OCI-LY7 (cell line): ENCODE data around the gene EIF4G1. TPM values are rescaled to one million over a fixed set of nuclear protein-coding genes. Genes with fewer than 3 reads are reported as not detected.
A peak's percentile ranks its signal among the peaks of the same experiment; 100 is the strongest.

Experiments used
- BruUV-seq: library from RNA; stranded (reverse); fragments of 400-500 nt; replicated peaks from 2 replicates; lab custom pipeline; 2021; lab: Mats Ljungman, UMichigan
- CTCF ChIA-PET: fragments of 300-600 bp; sonication (Branson Sonifier 250); formaldehyde crosslinking; loops from one replicate; lab custom pipeline; 2022; ENCODE audit warnings: antibody characterized with exemption; ENCODE audit not compliant: unreplicated experiment; lab: Charles Lee
- POLR2A ChIA-PET: fragments of 300-600 bp; sonication (Branson Sonifier 250); formaldehyde crosslinking; loops from one replicate; lab custom pipeline; 2022; ENCODE audit warnings: antibody characterized with exemption; lab: Charles Lee
- DNase-seq: peaks from one replicate; pipeline ENCODE4 v3.0.0-alpha.2; 2015; ENCODE audit warnings: low spot score
- H2AFZ ChIP-seq: fragments of 200-600 bp; sonication (generic), shearing (Covaris generic); 2 replicates; pipeline ENCODE4 v1.6.1; 2014; ENCODE audit warnings: mild to moderate bottlenecking, antibody characterized with exemption, low read length, moderate library complexity
- H3K27ac ChIP-seq: fragments of 200-600 bp; sonication (generic); 2 replicates; pipeline ENCODE4 v1.5.1; 2014; ENCODE audit warnings: mixed run types, low read depth, mild to moderate bottlenecking, moderate library complexity, low read length, inconsistent platforms; ENCODE audit not compliant: poor library complexity, severe bottlenecking
- H3K36me3 ChIP-seq: fragments of 200-600 bp; sonication (generic); 2 replicates; pipeline ENCODE4 v1.6.1; 2014; ENCODE audit warnings: mild to moderate bottlenecking, antibody characterized with exemption, low read length, moderate library complexity, mixed read lengths; ENCODE audit not compliant: insufficient read depth
- H3K4me1 ChIP-seq: fragments of 200-600 bp; sonication (generic); 2 replicates; pipeline ENCODE4 v1.5.1; 2014; ENCODE audit warnings: mild to moderate bottlenecking, low read length; ENCODE audit not compliant: insufficient read depth, poor library complexity, severe bottlenecking
- H3K4me2 ChIP-seq: fragments of 200-600 bp; sonication (generic); 2 replicates; pipeline ENCODE4 v1.6.1; 2014; ENCODE audit warnings: mild to moderate bottlenecking, low read length
- H3K4me3 ChIP-seq: fragments of 200-600 bp; sonication (generic); 2 replicates; pipeline ENCODE4 v1.5.1; 2014; ENCODE audit warnings: mild to moderate bottlenecking, low read depth, low read length; ENCODE audit not compliant: poor library complexity, severe bottlenecking
- H3K79me2 ChIP-seq: fragments of 200-600 bp; sonication (generic); 2 replicates; pipeline ENCODE4 v1.6.1; 2016; ENCODE audit warnings: low read depth, mild to moderate bottlenecking, low read length, moderate library complexity, mixed read lengths; ENCODE audit not compliant: insufficient read depth
- H3K9me2 ChIP-seq: fragments of 200-600 bp; sonication (generic); 2 replicates; pipeline ENCODE4 v1.6.1; 2016; ENCODE audit warnings: mild to moderate bottlenecking, low read length, mixed read lengths; ENCODE audit not compliant: insufficient read depth
- H3K9me3 ChIP-seq: fragments of 200-600 bp; sonication (generic); 2 replicates; pipeline ENCODE4 v1.6.1; 2014; ENCODE audit warnings: mild to moderate bottlenecking, mixed run types, low read length, mixed read lengths
- H4K20me1 ChIP-seq: fragments of 200-600 bp; sonication (generic); 2 replicates; pipeline ENCODE4 v1.6.1; 2014; ENCODE audit warnings: mild to moderate bottlenecking, antibody characterized with exemption, low read length, moderate library complexity, mixed read lengths; ENCODE audit not compliant: insufficient read depth
- EZH2phosphoT487 ChIP-seq: fragments of 200-600 bp; sonication (generic); IDR thresholded peaks from 2 replicates; pipeline ENCODE4 v1.6.1; 2018; ENCODE audit warnings: low read depth, borderline replicate concordance, mild to moderate bottlenecking, mixed run types, antibody characterized with exemption, low read length, moderate library complexity, mixed read lengths
- intact Hi-C: fragments of 100-400 bp; cut with micrococcal nuclease; formaldehyde crosslinking; loops from one replicate; pipeline ENCODE4 v1.10.0; 2022; ENCODE audit not compliant: unreplicated experiment
- total RNA-seq, 2 experiments: library from RNA; depleted of rRNA in 1 of 2; stranded (reverse); fragments of >200 nt in 1 of 2; shearing (Covaris generic) in 1 of 2; gene quantifications; 2 replicates each; pipeline ENCODE4 v1.2.3, GENCODE V29; 2014 to 2022
- TF ChIP-seq, protein P1 (sequence below): fragments of 200-600 bp; sonication (generic); conservative IDR thresholded peaks from 2 replicates; pipeline ENCODE4 v1.5.1; 2014; ENCODE audit warnings: mild to moderate bottlenecking, antibody characterized with exemption, low read length, moderate library complexity, mixed read lengths

EIF4G1 gene
- total RNA-seq, 2 experiments from 2014 or later = 245 to 412 TPM

DNA sequence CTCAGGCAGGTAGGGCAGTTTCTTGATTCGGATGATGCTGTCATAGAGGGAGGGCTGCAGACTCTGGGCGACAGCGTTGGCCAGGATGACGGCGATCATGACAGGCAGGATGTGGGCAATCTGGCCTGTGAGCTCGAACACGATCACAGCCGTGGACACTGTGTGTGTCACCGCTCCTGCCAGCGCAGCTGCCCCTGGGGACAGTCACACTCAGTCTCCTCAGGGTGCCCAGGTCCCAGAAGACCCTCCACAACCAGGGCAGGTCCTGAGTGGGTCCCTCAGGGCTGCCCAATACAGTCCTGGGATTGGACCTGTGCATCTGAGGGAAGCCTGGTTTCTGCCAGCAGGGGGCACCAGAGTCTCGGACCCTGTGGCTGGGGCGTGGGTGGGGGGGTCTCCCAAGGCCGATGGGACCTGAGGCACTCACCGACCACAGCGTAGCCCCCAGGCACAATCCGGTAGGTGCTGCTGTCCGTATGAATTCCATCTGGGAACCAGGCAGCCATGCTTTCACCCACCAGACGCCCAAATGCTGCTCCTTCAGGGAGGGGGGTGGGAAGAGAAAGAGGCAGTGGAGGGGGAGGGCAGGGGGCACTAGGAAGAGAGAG is 39.8 kb downstream of the EIF4G1 start:
- BruUV-seq = no TSS peak
- H3K4me2 ChIP-seq = peak overlapping the region; percentile 2; the same call in 1 of the 2 replicates
- no peak overlapping the region for H3K27ac ChIP-seq
- no peak overlapping the region for H2AFZ ChIP-seq
- no peak overlapping the region for H3K4me3 ChIP-seq
- TF ChIP-seq EZH2phosphoT487 = no peak
- TF ChIP-seq, protein P1, sequence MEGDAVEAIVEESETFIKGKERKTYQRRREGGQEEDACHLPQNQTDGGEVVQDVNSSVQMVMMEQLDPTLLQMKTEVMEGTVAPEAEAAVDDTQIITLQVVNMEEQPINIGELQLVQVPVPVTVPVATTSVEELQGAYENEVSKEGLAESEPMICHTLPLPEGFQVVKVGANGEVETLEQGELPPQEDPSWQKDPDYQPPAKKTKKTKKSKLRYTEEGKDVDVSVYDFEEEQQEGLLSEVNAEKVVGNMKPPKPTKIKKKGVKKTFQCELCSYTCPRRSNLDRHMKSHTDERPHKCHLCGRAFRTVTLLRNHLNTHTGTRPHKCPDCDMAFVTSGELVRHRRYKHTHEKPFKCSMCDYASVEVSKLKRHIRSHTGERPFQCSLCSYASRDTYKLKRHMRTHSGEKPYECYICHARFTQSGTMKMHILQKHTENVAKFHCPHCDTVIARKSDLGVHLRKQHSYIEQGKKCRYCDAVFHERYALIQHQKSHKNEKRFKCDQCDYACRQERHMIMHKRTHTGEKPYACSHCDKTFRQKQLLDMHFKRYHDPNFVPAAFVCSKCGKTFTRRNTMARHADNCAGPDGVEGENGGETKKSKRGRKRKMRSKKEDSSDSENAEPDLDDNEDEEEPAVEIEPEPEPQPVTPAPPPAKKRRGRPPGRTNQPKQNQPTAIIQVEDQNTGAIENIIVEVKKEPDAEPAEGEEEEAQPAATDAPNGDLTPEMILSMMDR = peak; percentile 81
- POLR2A ChIA-PET = no interaction called here
- no peaks in the 10 kb centered on the region for H3K4me1 ChIP-seq
- 0 out of 2 replicates have a peak, but pooled peaks cover 4% of the 10 kb centered on the region for H3K36me3 ChIP-seq
- H3K9me2 ChIP-seq = no peaks in the 10 kb centered on the region
- no peaks in the 10 kb centered on the region for H3K9me3 ChIP-seq
- intact Hi-C loops = no loop called here
- no peaks in the 10 kb centered on the region for H3K79me2 ChIP-seq
- no peaks in the 10 kb centered on the region for H4K20me1 ChIP-seq
- peak; percentile 66 for DNase-seq
- CTCF ChIA-PET = interaction anchor here (0.7 to 1.3 kb wide), 3 partner anchors 9 to 17 kb away, joined by 3 to 4 read pairs (median 3); no protein-coding TSS in a partner anchor

DNA sequence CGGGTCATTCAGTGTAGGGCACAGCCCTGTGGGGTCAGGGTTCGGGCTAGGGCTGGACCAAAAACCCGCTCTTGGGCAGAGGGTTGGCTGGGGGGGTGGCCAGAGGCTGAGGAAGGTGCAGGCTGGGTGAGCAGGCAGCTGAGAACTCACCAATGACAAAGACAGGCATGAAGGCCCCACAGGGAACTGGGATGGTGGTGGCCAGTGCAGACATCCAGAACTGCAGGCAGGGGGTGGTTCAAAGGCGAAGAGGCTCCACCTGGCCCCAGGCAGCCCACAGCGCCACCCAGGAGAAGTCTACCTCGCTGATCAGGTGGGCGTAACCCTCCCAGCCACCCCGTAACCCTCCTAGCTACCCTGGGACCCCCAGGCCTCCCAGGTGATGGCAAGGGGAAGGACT is 40.3 kb downstream of the EIF4G1 start:
- 0 out of 2 replicates have a peak, but pooled peaks cover 4% of the 10 kb centered on the region for H3K36me3 ChIP-seq
- no peaks in the 10 kb centered on the region for H3K79me2 ChIP-seq
- no peak overlapping the region for H3K4me2 ChIP-seq
- CTCF ChIA-PET = no interaction called here
- no peak overlapping the region for H2AFZ ChIP-seq
- intact Hi-C loops = no loop called here
- BruUV-seq = no TSS peak
- no peak for TF ChIP-seq EZH2phosphoT487
- TF ChIP-seq, protein P1 = no peak
- DNase-seq = no peak
- POLR2A ChIA-PET = no interaction called here
- no peaks in the 10 kb centered on the region for H3K4me1 ChIP-seq
- no peak overlapping the region for H3K27ac ChIP-seq
- H4K20me1 ChIP-seq = no peaks in the 10 kb centered on the region
- H3K9me2 ChIP-seq = no peaks in the 10 kb centered on the region
- H3K4me3 ChIP-seq = no peak overlapping the region
- H3K9me3 ChIP-seq = no peaks in the 10 kb centered on the region
